Kidney (tissue), 14 donors: ENCODE data around the gene DPP6. TPM values are rescaled to one million over a fixed set of nuclear protein-coding genes. Genes with fewer than 3 reads are reported as not detected.

Experiments used
- DNase-seq, 5 donors: peaks; one replicate each; pipeline ENCODE4 v3.0.0-alpha.2; 2013 to 2020
- FAIRE-seq: peaks from 2 replicates; lab custom pipeline; 2012; peaks lifted over from hg19 to GRCh38; lab: Jason Lieb, UNC
- H3K27ac ChIP-seq, 2 donors: one replicate each; pipeline ENCODE4 v1.7.0; 2013; ENCODE audit warnings: low read depth in 2 of 2, low read length in 2 of 2, inconsistent platforms in 1 of 2
- H3K27me3 ChIP-seq: one replicate; pipeline ENCODE4 v1.7.1; 2013; ENCODE audit warnings: low read length, inconsistent platforms; ENCODE audit not compliant: control insufficient read depth, insufficient read depth
- H3K36me3 ChIP-seq, 3 donors: one replicate each; pipeline versions ENCODE4 v1.7.0 to v1.7.1; 2013; ENCODE audit warnings: low read length in 3 of 3, control low read depth in 1 of 3, inconsistent platforms in 1 of 3; ENCODE audit not compliant: insufficient read depth in 3 of 3, control insufficient read depth in 2 of 3
- H3K4me1 ChIP-seq, 3 donors: one replicate each; pipeline versions ENCODE4 v1.7.0 to v1.7.1; 2013; ENCODE audit warnings: low read length in 3 of 3, inconsistent platforms in 1 of 3, low read depth in 1 of 3; ENCODE audit not compliant: control insufficient read depth in 2 of 3, insufficient read depth in 2 of 3
- H3K4me3 ChIP-seq, 3 donors: one replicate each; pipeline versions ENCODE4 v1.7.0 to v1.8.1; 2013; ENCODE audit warnings: low read length in 3 of 3, control low read depth in 1 of 3, inconsistent platforms in 1 of 3
- H3K9ac ChIP-seq, 3 donors: one replicate each; pipeline versions ENCODE4 v1.7.0 to v1.7.1; 2013; ENCODE audit warnings: low read length in 3 of 3, control low read depth in 1 of 3, inconsistent platforms in 1 of 3
- H3K9me3 ChIP-seq, 3 donors: one replicate each; pipeline versions ENCODE4 v1.7.0 to v1.7.1; 2013; ENCODE audit warnings: low read length in 3 of 3, control low read depth in 1 of 3, inconsistent platforms in 1 of 3; ENCODE audit not compliant: control insufficient read depth in 2 of 3, insufficient read depth in 1 of 3
- CTCF ChIP-seq: IDR thresholded peaks from 3 replicates; pipeline ENCODE4 v1.5.1; 2012; ENCODE audit warnings: mild to moderate bottlenecking, moderate library complexity, borderline replicate concordance; ENCODE audit not compliant: insufficient read depth; ENCODE audit errors: extremely low read depth
- intact Hi-C: fragments of 100-400 bp; cut with DNase I; formaldehyde crosslinking; loops from one replicate; pipeline ENCODE4 v1.11.1; 2022
- polyA plus RNA-seq: library from polyadenylated mRNA; stranded (reverse); fragments of 350-450 nt; fragmentation: Illumina TruSeq; extraction: RNeasy Lipid Tissue Mini Kit (QIAGEN cat#74804); gene quantifications from one replicate; pipeline ENCODE4 v1.2.3, GENCODE V29; 2014; ENCODE audit warnings: low read depth, low replicate concordance; ENCODE audit not compliant: insufficient read depth
- total RNA-seq: library from RNA; stranded (reverse); fragmentation: NEBNext Ultra II Directional; extraction: Animal tissue kit (Norgen Biotek cat#: 25700); gene quantifications from one replicate; pipeline ENCODE4 v1.2.1, GENCODE V29; 2021
- donor health status: control.
- donor health status: control.
- donor health status: control.
- donor health status: control.
- donor health status: control.
- donor health status: DM: yes; HTN: yes; CAD: no.
- donor health status: Normal renal cell carcinoma (clear cell type).

Gene DPP6
- total and polyA plus RNA-seq, 2 donors from 2014 or later, result 1.8 to 6.9 TPM

- Histone ChIP-seq H3K9me3 (no peaks in the 10 kb centered on the region), H3K27ac (no peak overlapping the region), H3K27me3 (no peaks in the 10 kb centered on the region), H3K36me3 (no peaks in the 10 kb centered on the region), H3K4me1 (no peaks in the 10 kb centered on the region), H3K9ac (no peak overlapping the region), H3K4me3 (no peak overlapping the region)
- DNase-seq, result no peak
- FAIRE-seq, result no peak
- no peak for TF ChIP-seq CTCF
- intact Hi-C loops, result no loop called here
These were observed 512.5 kb downstream of the DPP6 start for GRCh38 chr7:154564676-154565075.

DNA sequence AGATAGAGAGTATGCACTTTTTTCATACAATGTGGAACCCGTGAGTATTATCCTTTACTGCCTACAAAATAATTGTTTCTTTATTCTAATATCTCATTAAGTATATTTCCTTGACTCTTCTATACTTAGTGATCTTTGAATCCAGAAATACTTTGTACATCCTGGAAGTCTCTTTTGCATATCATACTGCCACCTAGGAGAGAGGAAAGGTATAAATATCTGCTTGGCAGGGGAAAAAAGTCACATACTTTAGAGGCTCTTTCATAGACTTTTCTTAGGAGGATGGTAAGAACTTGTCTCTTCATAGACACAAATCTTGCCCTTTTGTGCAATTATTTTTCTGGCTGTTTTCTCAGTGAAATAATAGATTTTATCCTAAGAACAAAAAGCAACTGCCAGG lies 514.7 kb downstream of the DPP6 start:
- FAIRE-seq (peak; percentile 21), DNase-seq (peak in 1 of 5 donors; percentile 7)
- no peaks in the 10 kb centered on the region for H3K4me1 ChIP-seq
- no peak overlapping the region for H3K27ac ChIP-seq
- H3K4me3 ChIP-seq, result no peak overlapping the region
- H3K9ac ChIP-seq, result no peak overlapping the region
- intact Hi-C loops, result no loop called here
- no peaks in the 10 kb centered on the region for H3K36me3 ChIP-seq
- no peaks in the 10 kb centered on the region for H3K27me3 ChIP-seq
- no peak for TF ChIP-seq CTCF
- no peaks in the 10 kb centered on the region for H3K9me3 ChIP-seq

GRCh38 chr7:154568346-154568745 lies 516.1 kb downstream of the DPP6 start:
- Histone ChIP-seq H3K4me3 (no peak overlapping the region), H3K9me3 (no peaks in the 10 kb centered on the region), H3K4me1 (no peaks in the 10 kb centered on the region), H3K36me3 (no peaks in the 10 kb centered on the region), H3K9ac (no peak overlapping the region), H3K27ac (no peak overlapping the region), H3K27me3 (no peaks in the 10 kb centered on the region)
- no peak for TF ChIP-seq CTCF
- FAIRE-seq (no peak), DNase-seq (no peak)
- intact Hi-C loops, result no loop called here

- Histone ChIP-seq H3K4me3 (no peak overlapping the region), H3K27ac (no peak overlapping the region), H3K9ac (no peak overlapping the region), H3K36me3 (no peaks in the 10 kb centered on the region), H3K4me1 (no peaks in the 10 kb centered on the region), H3K9me3 (peaks cover 0 to 6% (median 0%) of the 10 kb centered on the region in 3 donors), H3K27me3 (no peaks in the 10 kb centered on the region)
- intact Hi-C loops, result no loop called here
- DNase-seq, result no peak
- no peak for FAIRE-seq
- TF ChIP-seq CTCF, result no peak
These were observed 517.7 kb downstream of the DPP6 start for GRCh38 chr7:154569916-154570315.
